ENCODE results near the gene F5.

F5 gene

DNA sequence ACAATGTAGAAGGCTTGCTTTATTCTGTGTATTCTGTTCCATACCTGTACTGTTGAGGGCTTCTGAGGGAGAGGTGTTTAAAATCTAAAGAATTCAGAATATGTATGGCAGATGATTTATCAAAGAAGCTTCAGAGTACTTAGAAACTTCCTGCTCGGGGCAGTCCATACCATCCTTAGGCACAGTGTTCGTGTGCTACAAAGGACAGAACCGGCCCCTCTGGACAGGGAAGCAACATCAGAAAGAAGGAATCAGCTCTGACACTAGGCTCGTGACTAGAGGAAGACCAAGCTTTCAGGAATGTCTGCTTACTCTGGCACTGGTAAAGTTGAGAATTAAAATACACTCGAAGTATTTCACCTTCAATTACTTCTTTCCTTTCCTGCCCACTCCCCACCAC lies 29.5 kb upstream of the F5 start:
- H3K4me2 ChIP-seq (ENCODE audit: low read length): no peak overlapping the region
- H3K36me3 ChIP-seq (ENCODE audit: control insufficient read depth, insufficient read depth, low read length): no peaks in the 10 kb centered on the region
- H3K79me2 ChIP-seq: no peaks in the 10 kb centered on the region
- no peak overlapping the region for H3K4me3 ChIP-seq (ENCODE audit: low read depth, low read length)
- no peaks in the 10 kb centered on the region for H3K4me1 ChIP-seq
- H3K9me3 ChIP-seq (ENCODE audit: control insufficient read depth, low read length): no peaks in the 10 kb centered on the region
- no peak for TF ChIP-seq CTCF (IDR thresholded peaks at IDR 0.05)
- no peak overlapping the region for H3K9ac ChIP-seq
- no peak overlapping the region for H3K27ac ChIP-seq
- H2AFZ ChIP-seq: no peak overlapping the region
- H3K27me3 ChIP-seq (ENCODE audit: control insufficient read depth, insufficient read depth, low read length): no peaks in the 10 kb centered on the region

DNA sequence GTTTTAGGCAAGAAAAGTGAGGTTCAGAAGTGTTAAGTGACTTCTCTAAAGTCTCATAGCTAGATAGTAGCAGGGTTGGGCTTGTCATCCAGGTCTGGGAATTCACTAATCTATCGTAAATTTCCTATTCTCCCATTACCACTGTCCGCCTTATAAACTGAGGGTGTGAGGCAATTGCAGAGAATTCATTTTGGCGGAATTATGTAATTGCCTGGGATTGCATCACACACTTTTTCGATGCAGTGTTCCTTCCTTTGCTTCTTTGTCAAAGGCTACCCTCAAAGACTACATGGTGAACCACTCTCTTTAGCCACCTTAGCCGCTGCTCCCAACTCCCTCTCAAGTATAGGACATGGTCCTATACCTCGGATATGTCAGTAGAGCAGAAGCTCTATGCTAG lies 24.6 kb upstream of the F5 start:
- Histone ChIP-seq H3K4me1 (no peaks in the 10 kb centered on the region), H3K27ac (no peak overlapping the region), H3K4me2 (ENCODE audit: low read length) (no peak overlapping the region), H3K9ac (no peak overlapping the region), H3K36me3 (ENCODE audit: control insufficient read depth, insufficient read depth, low read length) (no peaks in the 10 kb centered on the region), H3K27me3 (ENCODE audit: control insufficient read depth, insufficient read depth, low read length) (no peaks in the 10 kb centered on the region), H3K4me3 (ENCODE audit: low read depth, low read length) (no peak overlapping the region), H2AFZ (no peak overlapping the region), H3K9me3 (ENCODE audit: control insufficient read depth, low read length) (no peaks in the 10 kb centered on the region), H3K79me2 (no peaks in the 10 kb centered on the region)
- TF ChIP-seq CTCF (IDR thresholded peaks at IDR 0.05): no peak

DNA sequence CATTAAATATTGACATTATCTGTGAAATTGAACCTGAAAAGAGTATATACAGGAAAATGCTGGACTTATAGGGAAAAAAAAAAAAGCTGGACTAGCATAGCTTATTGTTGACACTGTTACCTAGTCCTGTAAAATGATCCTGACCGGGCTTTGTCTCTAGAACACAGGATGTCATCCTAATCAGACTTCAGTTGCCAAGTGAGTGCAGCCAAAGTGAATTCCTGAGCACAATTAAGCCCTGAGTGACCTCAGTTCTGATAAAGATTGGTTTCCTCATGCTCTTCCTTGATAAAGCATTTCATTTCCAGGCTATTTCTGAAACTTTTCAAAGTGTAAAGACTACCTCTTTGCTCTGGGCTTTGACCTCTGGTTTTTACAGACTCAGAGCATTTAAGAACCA lies 23.8 kb upstream of the F5 start:
- H3K9me3 ChIP-seq (ENCODE audit: control insufficient read depth, low read length): no peaks in the 10 kb centered on the region
- no peak for TF ChIP-seq CTCF (IDR thresholded peaks at IDR 0.05)
- no peaks in the 10 kb centered on the region for H3K4me1 ChIP-seq
- H3K4me2 ChIP-seq (ENCODE audit: low read length): no peak overlapping the region
- H3K27me3 ChIP-seq (ENCODE audit: control insufficient read depth, insufficient read depth, low read length): no peaks in the 10 kb centered on the region
- H3K79me2 ChIP-seq: no peaks in the 10 kb centered on the region
- no peak overlapping the region for H3K4me3 ChIP-seq (ENCODE audit: low read depth, low read length)
- H3K9ac ChIP-seq: no peak overlapping the region
- no peak overlapping the region for H3K27ac ChIP-seq
- no peaks in the 10 kb centered on the region for H3K36me3 ChIP-seq (ENCODE audit: control insufficient read depth, insufficient read depth, low read length)
- no peak overlapping the region for H2AFZ ChIP-seq

DNA sequence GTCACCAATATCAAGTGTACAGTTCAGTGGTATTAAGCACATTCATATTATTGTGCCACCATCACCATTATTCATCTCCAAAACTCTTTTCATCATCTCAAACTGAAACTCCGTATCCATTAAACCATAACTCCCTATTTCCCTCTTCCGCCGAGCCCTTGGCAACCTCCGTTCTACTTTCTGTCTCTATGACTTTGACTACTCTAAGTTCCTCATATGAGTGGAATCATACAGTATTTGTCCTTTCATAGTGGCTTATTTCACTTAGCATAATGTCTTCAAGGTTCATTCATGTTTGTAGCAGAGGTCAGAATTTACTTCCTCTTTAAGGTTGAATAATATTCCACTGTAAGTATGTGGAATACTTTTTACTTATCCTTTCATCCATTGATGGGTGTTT lies 21.9 kb upstream of the F5 start:
- Histone ChIP-seq H3K4me1 (no peaks in the 10 kb centered on the region), H3K9me3 (ENCODE audit: control insufficient read depth, low read length) (no peaks in the 10 kb centered on the region), H2AFZ (no peak overlapping the region), H3K27me3 (ENCODE audit: control insufficient read depth, insufficient read depth, low read length) (no peaks in the 10 kb centered on the region), H3K4me2 (ENCODE audit: low read length) (no peak overlapping the region), H3K9ac (no peak overlapping the region), H3K79me2 (no peaks in the 10 kb centered on the region), H3K36me3 (ENCODE audit: control insufficient read depth, insufficient read depth, low read length) (no peaks in the 10 kb centered on the region), H3K4me3 (ENCODE audit: low read depth, low read length) (no peak overlapping the region), H3K27ac (no peak overlapping the region)
- TF ChIP-seq CTCF (IDR thresholded peaks at IDR 0.05): no peak

DNA sequence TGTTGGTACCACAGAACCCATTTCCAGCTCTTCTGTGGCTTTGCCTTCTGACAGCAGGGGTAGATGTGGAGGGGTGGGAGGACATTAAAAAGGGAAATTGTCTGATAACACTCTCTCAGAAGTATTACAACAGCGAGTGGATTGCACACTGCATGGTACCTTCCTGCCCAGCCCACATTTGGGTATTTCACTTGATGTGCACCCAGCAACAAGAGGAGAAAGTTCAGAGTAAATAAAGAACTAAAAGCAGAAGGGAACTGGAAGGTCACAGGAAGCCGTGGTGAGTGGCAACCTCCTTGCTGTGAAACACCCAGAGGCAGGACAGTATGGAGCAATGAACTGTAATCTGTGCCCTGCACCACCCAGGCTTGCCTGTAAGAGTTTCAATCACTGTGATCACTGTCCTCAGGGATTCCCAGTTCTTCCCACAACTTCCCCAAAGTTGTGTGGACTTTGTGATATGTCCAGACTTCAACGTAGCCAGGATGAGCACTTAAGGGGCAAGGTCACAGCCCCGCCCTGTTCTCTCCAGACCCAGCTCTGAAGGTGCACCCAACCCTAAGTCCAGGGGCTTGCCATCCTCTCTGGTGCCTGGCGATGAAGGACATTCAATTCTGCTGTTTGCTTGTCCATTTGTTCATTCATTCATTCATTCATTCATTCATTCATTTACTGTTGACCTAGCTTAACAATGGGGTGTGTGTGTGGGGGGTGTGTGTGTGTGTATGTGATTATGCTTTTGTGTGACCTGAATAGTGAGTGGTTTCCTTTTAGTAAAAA lies 18.7 kb upstream of the F5 start:
- H3K27ac ChIP-seq: no peak overlapping the region
- TF ChIP-seq CTCF (IDR thresholded peaks at IDR 0.05): no peak
- H3K36me3 ChIP-seq (ENCODE audit: control insufficient read depth, insufficient read depth, low read length): no peaks in the 10 kb centered on the region
- no peak overlapping the region for H3K4me3 ChIP-seq (ENCODE audit: low read depth, low read length)
- H2AFZ ChIP-seq: no peak overlapping the region
- H3K27me3 ChIP-seq (ENCODE audit: control insufficient read depth, insufficient read depth, low read length): no peaks in the 10 kb centered on the region
- no peaks in the 10 kb centered on the region for H3K4me1 ChIP-seq
- no peak overlapping the region for H3K9ac ChIP-seq
- H3K9me3 ChIP-seq (ENCODE audit: control insufficient read depth, low read length): no peaks in the 10 kb centered on the region
- no peak overlapping the region for H3K4me2 ChIP-seq (ENCODE audit: low read length)
- H3K79me2 ChIP-seq: no peaks in the 10 kb centered on the region
